NCI-H345 treated with DMSO at 0.1 percent for 48 hours (cell line): ENCODE measurements around the gene KCNT1.

ENCODE experiments used
- DNase-seq: peaks from one replicate; lab custom pipeline; 2025; ENCODE audit not compliant: unreplicated experiment; lab: John Stamatoyannopoulos, UW

Gene KCNT1

DNA sequence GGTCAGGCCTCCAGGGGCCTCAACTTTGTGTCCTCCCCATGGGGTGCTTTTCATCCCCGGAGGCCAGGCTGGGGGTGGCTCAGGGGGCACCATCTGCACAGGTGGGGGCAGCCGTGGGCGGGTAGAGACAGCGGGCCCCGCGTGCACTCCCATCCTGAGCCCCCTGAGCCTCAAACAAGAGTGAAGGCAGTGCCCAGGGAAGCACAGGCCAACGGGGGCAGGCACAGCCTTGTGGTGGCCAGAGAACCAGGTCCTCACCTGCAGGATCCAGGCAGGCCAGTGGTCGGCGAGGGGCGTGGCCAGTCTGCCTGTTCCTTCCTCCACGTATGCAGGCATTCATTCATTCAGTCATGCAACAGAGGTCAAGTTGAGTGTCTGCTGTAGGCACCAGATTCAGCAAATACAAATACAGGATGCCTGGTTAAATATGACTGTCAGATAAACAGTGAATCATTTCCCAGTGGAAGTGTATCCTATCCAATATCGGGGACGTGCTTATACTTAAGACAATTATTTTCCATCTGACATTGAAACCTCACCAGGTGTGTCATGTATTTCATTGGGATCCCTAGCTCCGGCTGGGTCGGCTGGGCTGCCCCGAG is 22.3 kb downstream of the KCNT1 start:
- DNase-seq, result no peak

GRCh38 chr9:135726138-135726853 is 24.3 kb downstream of the KCNT1 start:
- no peak for DNase-seq

GRCh38 chr9:135727257-135727875 is 25.4 kb downstream of the KCNT1 start:
- no peak for DNase-seq

- DNase-seq, result no peak
Measured at GRCh38 chr9:135728436-135729110, 26.6 kb downstream of the KCNT1 start.

- DNase-seq, result no peak
Measured at GRCh38 chr9:135729480-135729879, 27.5 kb downstream of the KCNT1 start.

- DNase-seq, result no peak
Measured at GRCh38 chr9:135731454-135731853, 29.5 kb downstream of the KCNT1 start.

DNA sequence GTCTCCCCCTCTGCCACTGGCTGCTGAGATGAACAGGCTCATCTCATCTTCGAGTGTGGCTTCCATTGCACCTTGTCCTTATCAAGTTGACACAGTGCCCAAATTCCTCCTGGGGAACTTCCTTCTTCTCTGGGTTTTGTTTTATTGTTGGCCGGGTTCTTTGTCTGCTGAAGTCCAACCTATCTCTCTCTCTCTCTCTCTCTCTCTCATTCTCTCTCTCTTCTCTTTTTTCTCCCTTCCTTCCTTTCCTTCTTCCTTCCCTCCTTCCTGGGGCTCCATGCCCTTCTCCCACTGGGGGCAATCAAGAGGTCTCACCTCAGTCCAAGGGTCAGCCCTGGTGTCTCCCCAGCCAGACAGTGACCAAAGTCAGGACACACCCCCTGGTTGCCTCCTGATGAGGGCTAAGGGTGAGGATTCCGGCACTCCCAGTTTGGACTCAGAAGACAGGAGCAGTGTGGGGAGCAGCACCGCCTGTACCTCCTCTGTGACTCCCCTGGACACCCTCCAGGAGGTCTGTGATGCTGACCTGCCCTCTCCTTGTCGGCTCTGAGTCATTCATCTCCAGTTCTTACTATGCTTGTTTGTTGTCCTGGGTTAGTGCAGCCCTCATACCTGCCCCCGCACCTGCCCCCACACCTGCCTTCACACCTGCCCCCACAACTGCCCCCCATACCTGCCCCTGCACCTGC is 30.7 kb downstream of the KCNT1 start:
- DNase-seq, result no peak

DNA sequence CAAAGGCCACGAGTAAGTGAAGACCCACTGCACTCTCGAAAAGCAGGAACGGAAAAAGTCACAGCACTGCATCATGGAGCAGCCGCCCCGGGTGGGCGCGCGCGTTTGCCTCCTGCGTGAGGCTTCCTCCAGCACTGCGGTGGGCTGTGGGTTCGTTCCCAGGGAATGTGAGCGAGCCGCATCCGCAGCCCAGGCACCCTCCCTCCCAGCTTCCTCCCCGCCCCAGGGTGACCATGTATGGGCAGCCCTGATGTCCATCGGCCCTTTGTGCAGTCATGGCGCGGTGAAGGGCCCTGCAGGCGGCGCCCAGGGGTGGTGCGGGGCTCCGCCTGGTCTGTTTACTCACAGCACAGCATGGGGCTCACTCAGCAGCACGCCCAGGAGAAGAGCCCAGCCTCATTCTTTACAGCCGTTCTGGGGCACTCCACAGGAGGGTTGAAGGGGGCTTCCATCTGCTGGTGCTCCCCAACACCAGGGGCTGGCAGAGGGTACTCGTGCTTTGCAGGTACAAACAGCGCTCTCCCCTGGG is 32.7 kb downstream of the KCNT1 start:
- DNase-seq, result no peak

DNA sequence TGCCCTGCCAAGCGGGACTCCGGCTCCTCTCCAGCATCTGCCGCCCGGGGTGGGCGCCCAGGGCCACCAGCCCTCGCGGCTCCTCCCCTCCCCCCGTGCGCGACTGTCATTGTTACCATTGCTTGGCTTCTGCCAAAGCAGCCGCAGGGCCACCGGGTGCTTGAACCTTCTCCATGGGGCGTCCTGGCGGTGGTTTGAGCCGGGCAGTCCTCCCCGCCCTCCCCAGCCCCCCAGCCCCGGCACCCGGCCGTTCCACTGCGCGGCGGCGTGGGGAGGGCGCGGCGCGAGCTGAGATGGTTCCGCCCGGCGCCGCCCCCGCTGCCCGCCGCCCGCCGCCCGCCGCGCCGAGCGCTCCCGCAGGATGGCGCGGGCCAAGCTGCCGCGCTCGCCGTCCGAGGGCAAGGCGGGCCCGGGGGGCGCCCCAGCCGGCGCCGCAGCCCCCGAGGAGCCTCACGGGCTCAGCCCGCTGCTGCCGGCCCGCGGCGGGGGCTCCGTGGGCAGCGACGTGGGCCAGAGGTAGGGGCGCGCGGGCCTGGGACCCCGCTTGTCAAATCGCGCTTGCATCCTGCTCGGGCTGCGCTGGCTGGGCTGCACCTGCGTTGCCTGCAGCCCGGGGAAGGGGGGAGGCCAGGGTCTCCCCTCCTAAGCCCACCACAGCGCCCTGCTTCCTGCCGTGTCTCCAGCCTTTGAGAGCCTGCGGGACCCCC is 34.4 kb downstream of the KCNT1 start:
- no peak for DNase-seq

DNA sequence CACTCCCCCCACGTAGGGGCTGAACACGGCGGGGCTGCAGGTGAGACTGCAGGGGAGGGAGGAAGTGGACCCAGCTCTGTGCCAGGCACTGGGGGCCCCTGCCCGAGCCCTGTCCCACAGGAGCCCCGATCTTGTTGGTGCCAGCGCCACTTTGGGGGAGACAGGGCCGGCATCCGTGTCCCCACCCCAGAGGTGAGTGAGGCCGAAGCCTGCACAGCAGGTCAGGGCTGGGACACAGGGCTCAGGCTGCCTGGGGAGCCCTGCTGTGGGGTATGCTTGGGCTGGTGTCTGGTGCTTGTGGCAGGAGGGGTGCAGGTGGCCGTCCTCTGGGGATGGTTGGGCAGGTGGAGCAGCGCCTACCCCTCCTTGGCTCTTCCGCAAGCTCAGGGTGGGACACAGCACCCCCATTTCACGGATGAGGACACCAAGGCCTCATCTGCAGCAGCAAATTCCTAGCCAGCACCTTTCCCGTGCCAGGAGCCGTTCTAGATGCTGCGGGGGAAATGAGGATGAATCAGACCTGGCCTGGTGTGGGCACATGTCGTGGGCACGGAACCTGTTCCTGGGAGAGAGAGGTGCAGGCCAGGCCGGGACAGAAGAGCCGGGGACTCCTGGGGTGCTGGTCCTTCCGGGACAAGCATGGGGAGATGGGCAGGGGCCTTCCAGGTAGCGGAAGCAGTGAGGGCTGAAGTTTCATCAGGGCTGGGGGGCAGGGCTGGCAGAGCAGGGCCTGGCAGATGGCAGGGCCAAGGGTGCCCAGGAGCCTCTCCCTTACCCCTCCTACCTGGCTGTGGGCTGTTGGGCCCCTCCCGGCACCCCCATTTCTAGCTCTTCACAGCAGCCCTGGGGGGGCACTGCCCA is 35.2 kb downstream of the KCNT1 start:
- DNase-seq, result no peak

DNA sequence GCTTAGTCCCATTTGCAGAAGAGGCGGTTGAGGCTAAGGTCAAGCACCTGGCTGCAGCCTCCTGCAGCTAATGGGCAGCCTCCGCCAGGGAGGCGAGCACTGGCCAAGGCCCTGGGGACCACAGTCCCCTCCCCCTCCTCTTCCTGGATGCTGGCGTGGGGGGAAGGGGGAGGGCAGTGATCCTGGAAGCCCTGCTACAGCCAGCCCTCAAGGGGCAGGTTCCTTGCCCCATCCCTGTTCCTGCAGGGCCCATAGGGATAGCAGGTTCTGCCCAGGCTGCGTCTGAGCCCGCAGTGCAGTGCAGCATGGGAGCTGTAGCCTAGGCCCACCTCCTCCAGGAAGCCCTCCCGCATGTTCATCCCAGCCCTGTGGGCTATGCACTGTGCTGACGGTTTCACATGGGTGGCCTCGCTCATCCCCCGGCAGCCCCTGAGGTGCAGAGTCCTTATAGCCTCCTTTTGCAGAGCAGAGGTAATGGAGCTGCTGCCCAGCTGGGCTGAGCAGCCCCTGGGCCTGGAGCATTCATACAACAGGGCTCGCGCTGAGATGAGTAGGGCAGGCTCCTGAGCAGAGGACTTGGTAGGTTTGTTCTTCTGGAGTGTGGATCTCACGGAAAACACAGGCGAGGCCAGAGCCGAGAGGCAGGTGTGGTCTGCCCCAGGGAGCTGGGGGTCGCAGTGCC is 36.0 kb downstream of the KCNT1 start:
- DNase-seq, result no peak

GRCh38 chr9:135739271-135740220 is 37.6 kb downstream of the KCNT1 start:
- no peak for DNase-seq

GRCh38 chr9:135741276-135742219 is 39.6 kb downstream of the KCNT1 start:
- no peak for DNase-seq

- DNase-seq, result no peak
Measured at GRCh38 chr9:135743021-135743420, 41.0 kb downstream of the KCNT1 start.

GRCh38 chr9:135743546-135744332 is 41.8 kb downstream of the KCNT1 start:
- DNase-seq, result no peak
